SK-N-SH treated with all-trans-retinoic acid at 6 μM for 48 hours (cell line): ENCODE data around the gene RNF175.

Experiments used
- ATAC-seq: fragments of 200-7000 bp; cut with Tn5 transposase; 3 replicates; pipeline ENCODE4 v1.9.1; 2020; ENCODE audit warnings: mild to moderate bottlenecking, moderate library complexity
- ARNTL ChIP-seq: fragments of 450-650 bp; formaldehyde crosslinking; IDR thresholded peaks from 2 replicates; pipeline ENCODE4 v1.5.0; 2020; ENCODE audit warnings: low read depth, mild to moderate bottlenecking, moderate library complexity, borderline replicate concordance
- BACH2 ChIP-seq: fragments of 250-450 bp; sonication (Bioruptor Pico); IDR thresholded peaks from 2 replicates; pipeline ENCODE4 v1.9.0; 2021; ENCODE audit warnings: mild to moderate bottlenecking, borderline replicate concordance
- CSDC2 ChIP-seq: fragments of 250-450 bp; sonication (Bioruptor Pico); IDR thresholded peaks from 2 replicates; pipeline ENCODE4 v1.5.0; 2020; ENCODE audit warnings: mild to moderate bottlenecking, moderate library complexity
- CSRNP3 ChIP-seq: fragments of 250-450 bp; sonication (Bioruptor Pico); IDR thresholded peaks from 2 replicates; pipeline ENCODE4 v1.5.1; 2021; ENCODE audit warnings: mild to moderate bottlenecking, moderate library complexity
- GLIS3 ChIP-seq: fragments of 250-450 bp; sonication (Bioruptor Pico); IDR thresholded peaks from 2 replicates; pipeline ENCODE4 v1.5.0; 2020; ENCODE audit warnings: mild to moderate bottlenecking, moderate library complexity
- ISL1 ChIP-seq: fragments of 250-450 bp; sonication (Bioruptor Pico); IDR thresholded peaks from 2 replicates; pipeline ENCODE4 v2.1.2; 2022; ENCODE audit warnings: mild to moderate bottlenecking, moderate library complexity
- OSR1 ChIP-seq: fragments of 250-450 bp; sonication (Bioruptor Pico); IDR thresholded peaks from 2 replicates; pipeline ENCODE4 v1.8.0; 2022; ENCODE audit warnings: moderate library complexity, mild to moderate bottlenecking, inconsistent platforms
- POU6F1 ChIP-seq: fragments of 250-450 bp; sonication (Bioruptor Pico); IDR thresholded peaks from 2 replicates; pipeline ENCODE4 v1.8.0; 2021; ENCODE audit warnings: low read depth, mild to moderate bottlenecking, moderate library complexity, borderline replicate concordance
- PPARA ChIP-seq: fragments of 250-450 bp; sonication (Bioruptor Pico); IDR thresholded peaks from 2 replicates; pipeline ENCODE4 v1.5.0; 2020; ENCODE audit warnings: mild to moderate bottlenecking, borderline replicate concordance
- RARB ChIP-seq: fragments of 250-450 bp; sonication (Bioruptor Pico); IDR thresholded peaks from 2 replicates; pipeline ENCODE4 v1.8.0; 2021; ENCODE audit warnings: mild to moderate bottlenecking, moderate library complexity
- SNAI2 ChIP-seq: fragments of 250-450 bp; sonication (Bioruptor Pico); IDR thresholded peaks from 2 replicates; pipeline ENCODE4 v1.5.0; 2020; ENCODE audit warnings: mild to moderate bottlenecking, moderate library complexity
- TCF4 ChIP-seq: fragments of 250-450 bp; sonication (Bioruptor Pico); IDR thresholded peaks from 2 replicates; pipeline ENCODE4 v1.8.0; 2021; ENCODE audit warnings: mild to moderate bottlenecking, moderate library complexity, borderline replicate concordance
- TOX ChIP-seq: fragments of 250-450 bp; sonication (Bioruptor Pico); IDR thresholded peaks from 2 replicates; pipeline ENCODE4 v1.8.0; 2021; ENCODE audit warnings: mild to moderate bottlenecking, moderate library complexity, borderline replicate concordance
- ZFP3 ChIP-seq: fragments of 250-450 bp; sonication (Bioruptor Pico); IDR thresholded peaks from 2 replicates; pipeline ENCODE4 v1.5.0; 2020; ENCODE audit warnings: mild to moderate bottlenecking, moderate library complexity
- ZFP30 ChIP-seq: fragments of 450-650 bp; formaldehyde crosslinking; IDR thresholded peaks from 2 replicates; pipeline ENCODE4 v1.5.0; 2022; ENCODE audit warnings: mild to moderate bottlenecking, moderate library complexity
- ZNF565 ChIP-seq: fragments of 450-650 bp; formaldehyde crosslinking; conservative IDR thresholded peaks from 2 replicates; pipeline ENCODE4 v1.5.0; 2020; ENCODE audit warnings: low read depth, mild to moderate bottlenecking, moderate library complexity
- ZNF70 ChIP-seq: fragments of 450-650 bp; formaldehyde crosslinking; IDR thresholded peaks from 2 replicates; pipeline ENCODE4 v1.5.0; 2020; ENCODE audit warnings: mild to moderate bottlenecking, moderate library complexity
- ZNF8 ChIP-seq: fragments of 450-650 bp; formaldehyde crosslinking; IDR thresholded peaks from 2 replicates; pipeline ENCODE4 v1.5.0; 2020; ENCODE audit warnings: mild to moderate bottlenecking, moderate library complexity
- TF ChIP-seq, protein P1 (sequence below): fragments of 250-450 bp; sonication (Bioruptor Pico); IDR thresholded peaks from 2 replicates; pipeline ENCODE4 v1.8.0; 2020; ENCODE audit warnings: mild to moderate bottlenecking, moderate library complexity, borderline replicate concordance

RNF175 gene

GRCh38 chr4:153790500-153790865 lies 30.7 kb upstream of the RNF175 start:
- no peak for ATAC-seq
- TF ChIP-seq ZNF8 (no peak), POU6F1 (no peak), PPARA (CRISPR knock-in tag) (no peak), RARB (CRISPR knock-in tag) (no peak), TOX (CRISPR knock-in tag) (no peak), ZNF70 (no peak), ZNF565 (CRISPR knock-in tag) (no peak), SNAI2 (CRISPR knock-in tag) (no peak), CSRNP3 (CRISPR knock-in tag) (no peak), CSDC2 (CRISPR knock-in tag) (no peak), ARNTL (no peak), TCF4 (no peak), ISL1 (CRISPR knock-in tag) (no peak), OSR1 (no peak), GLIS3 (no peak)

DNA sequence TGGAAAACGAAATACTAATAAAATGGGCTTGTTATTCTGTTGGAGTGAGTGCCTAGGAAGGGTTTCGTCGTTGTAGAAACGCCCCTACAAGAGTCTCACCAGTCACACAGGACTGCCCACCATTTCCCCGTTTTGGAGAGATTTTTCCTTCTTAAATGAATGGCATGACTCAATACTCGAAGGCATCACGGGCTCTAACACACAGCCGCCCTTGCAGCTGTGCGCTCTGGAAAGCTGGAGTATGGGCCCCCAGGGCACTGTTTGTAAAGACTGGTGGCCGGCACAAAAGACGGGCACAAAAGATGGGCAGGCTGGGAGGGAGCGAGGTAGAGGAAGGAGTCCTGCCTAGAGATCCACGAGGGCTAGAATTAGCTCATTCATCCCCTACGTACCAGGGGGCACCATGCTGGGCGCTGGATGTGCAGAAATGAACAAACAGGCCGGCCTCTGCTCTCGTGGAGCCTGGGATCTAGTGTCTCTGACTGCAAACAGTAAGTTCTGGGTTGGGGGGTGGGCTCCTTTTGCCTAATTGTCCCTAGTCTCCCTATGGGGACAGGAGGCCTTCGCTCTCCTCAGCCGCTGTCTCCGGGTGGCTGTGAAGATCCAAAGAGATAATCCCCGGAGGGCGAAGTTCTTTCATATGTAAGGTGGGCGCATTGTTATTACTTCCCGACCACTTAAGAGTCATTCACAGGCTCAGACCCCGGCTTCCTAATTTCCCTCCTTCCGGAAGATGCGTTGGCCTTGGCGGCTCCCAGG lies 30.1 kb upstream of the RNF175 start:
- no peak for ATAC-seq
- TF ChIP-seq ARNTL: no peak
- TF ChIP-seq, protein P1, sequence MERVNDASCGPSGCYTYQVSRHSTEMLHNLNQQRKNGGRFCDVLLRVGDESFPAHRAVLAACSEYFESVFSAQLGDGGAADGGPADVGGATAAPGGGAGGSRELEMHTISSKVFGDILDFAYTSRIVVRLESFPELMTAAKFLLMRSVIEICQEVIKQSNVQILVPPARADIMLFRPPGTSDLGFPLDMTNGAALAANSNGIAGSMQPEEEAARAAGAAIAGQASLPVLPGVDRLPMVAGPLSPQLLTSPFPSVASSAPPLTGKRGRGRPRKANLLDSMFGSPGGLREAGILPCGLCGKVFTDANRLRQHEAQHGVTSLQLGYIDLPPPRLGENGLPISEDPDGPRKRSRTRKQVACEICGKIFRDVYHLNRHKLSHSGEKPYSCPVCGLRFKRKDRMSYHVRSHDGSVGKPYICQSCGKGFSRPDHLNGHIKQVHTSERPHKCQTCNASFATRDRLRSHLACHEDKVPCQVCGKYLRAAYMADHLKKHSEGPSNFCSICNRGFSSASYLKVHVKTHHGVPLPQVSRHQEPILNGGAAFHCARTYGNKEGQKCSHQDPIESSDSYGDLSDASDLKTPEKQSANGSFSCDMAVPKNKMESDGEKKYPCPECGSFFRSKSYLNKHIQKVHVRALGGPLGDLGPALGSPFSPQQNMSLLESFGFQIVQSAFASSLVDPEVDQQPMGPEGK: no peak
- no peak for TF ChIP-seq PPARA (CRISPR knock-in tag)
- TF ChIP-seq ISL1 (CRISPR knock-in tag): no peak

GRCh38 chr4:153788413-153789276 lies 28.8 kb upstream of the RNF175 start, which contains the start of gene SFRP2:
TSS of gene SFRP2 (minus strand) at chr4:153789083. CDS start at chr4:153788835, 248 bp downstream.
- ATAC-seq: no peak; the same call in 2 of the 3 replicates
- TF ChIP-seq OSR1 (no peak), POU6F1 (no peak), ZNF565 (CRISPR knock-in tag) (no peak), SNAI2 (CRISPR knock-in tag) (no peak), ZNF70 (no peak), ZFP3 (CRISPR knock-in tag) (no peak), TCF4 (no peak), CSDC2 (CRISPR knock-in tag) (no peak), GLIS3 (no peak), ZFP30 (CRISPR knock-in tag) (no peak), ARNTL (no peak), CSRNP3 (CRISPR knock-in tag) (no peak), BACH2 (CRISPR knock-in tag) (no peak), PPARA (CRISPR knock-in tag) (no peak), ISL1 (CRISPR knock-in tag) (no peak), ZNF8 (no peak)
- TF ChIP-seq, all 23 proteins: peak for 0
